Measurements from ENCODE around the gene SERINC1.

DNA sequence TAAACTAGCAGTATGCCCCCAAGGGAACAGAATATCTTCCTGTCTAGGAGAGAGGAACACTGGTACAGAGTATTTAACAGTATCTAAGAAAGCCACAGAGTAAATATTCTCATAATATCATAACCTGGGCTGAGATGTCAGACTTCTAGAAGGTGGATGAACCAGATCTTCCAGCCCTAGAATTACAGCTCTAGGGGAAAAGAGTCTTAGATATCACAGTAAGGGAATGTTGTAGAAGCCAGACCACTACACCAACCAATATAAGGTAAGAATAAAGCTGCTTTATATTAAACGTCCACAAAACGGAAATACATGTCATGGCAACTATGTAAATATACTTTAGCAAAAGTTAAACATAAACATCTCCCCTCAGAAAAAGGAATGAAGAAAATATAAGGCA lies 12.4 kb downstream of the SERINC1 start:
- TF ChIP-seq CTCF (IDR thresholded peaks at IDR 0.05; ENCODE audit: low read length): no peak
- no peak for TF ChIP-seq EZH2phosphoT487 (IDR thresholded peaks at IDR 0.05; ENCODE audit: low read length)
- TF ChIP-seq EZH2 (optimal IDR thresholded peaks at IDR 0.05; ENCODE audit: low read depth, low read length): no peak
